CD4-positive, alpha-beta T cell (primary cell): ENCODE measurements around the gene A1BG. TPM values are rescaled to one million over a fixed set of nuclear protein-coding genes. Genes with fewer than 3 reads are reported as not detected.
"Not testable (repeated sequence)": the region's sequence is repeated elsewhere in the genome, so short reads cannot be mapped to it uniquely, and the experiment has no call there.

Experiments used
- ATAC-seq: fragments of 200-7000 bp; cut with Tn5 transposase; one replicate; pipeline ENCODE4 v1.10.0; 2022; ENCODE audit warnings: mild to moderate bottlenecking; ENCODE audit not compliant: poor library complexity
- CTCF ChIA-PET: fragments of 350-600 bp; sonication (Branson Sonifier 250); formaldehyde crosslinking; loops from one replicate; lab custom pipeline; 2021; ENCODE audit warnings: antibody characterized with exemption, inconsistent platforms; lab: Charles Lee
- POLR2A ChIA-PET: fragments of 350-600 bp; sonication (Branson Sonifier 250); formaldehyde crosslinking; loops from one replicate; lab custom pipeline; 2021; ENCODE audit warnings: antibody characterized with exemption, inconsistent platforms; lab: Charles Lee
- DNase-seq, 14 experiments: peaks; one replicate each; pipeline ENCODE4 v3.0.0-alpha.2; 2013 to 2020; ENCODE audit warnings: mixed read lengths in 2 of 14
- H3K27ac ChIP-seq, 2 donors: one replicate each; pipeline versions ENCODE4 v1.5.1 to v1.7.0; 2013; ENCODE audit warnings: low read length in 2 of 2, low read depth in 1 of 2, mild to moderate bottlenecking in 1 of 2
- H3K27me3 ChIP-seq, 2 experiments: 1 replicate in 1 of 2; 2 replicates in 1 of 2; pipeline versions ENCODE4 v1.6.1 to v1.7.0; 2013; ENCODE audit warnings: low read length in 2 of 2, control low read depth in 1 of 2, mild to moderate bottlenecking in 1 of 2, moderate library complexity in 1 of 2; ENCODE audit not compliant: insufficient read depth in 2 of 2, control insufficient read depth in 1 of 2
- H3K36me3 ChIP-seq: one replicate; pipeline ENCODE4 v1.6.1; 2013; ENCODE audit warnings: low read length, control low read depth; ENCODE audit not compliant: insufficient read depth
- H3K4me1 ChIP-seq: one replicate; pipeline ENCODE4 v1.6.1; 2013; ENCODE audit warnings: low read length, control low read depth; ENCODE audit not compliant: insufficient read depth
- H3K4me3 ChIP-seq: one replicate; pipeline ENCODE4 v1.5.1; 2013; ENCODE audit warnings: mild to moderate bottlenecking, low read length, moderate library complexity
- H3K9me3 ChIP-seq, 2 experiments: 1 replicate in 1 of 2; 2 replicates in 1 of 2; pipeline versions ENCODE4 v1.6.1 to v1.7.0; 2013; ENCODE audit warnings: low read length in 2 of 2, mild to moderate bottlenecking in 2 of 2, control low read depth in 1 of 2, moderate library complexity in 1 of 2; ENCODE audit not compliant: control insufficient read depth in 1 of 2, insufficient read depth in 1 of 2
- H3K27ac Mint-ChIP-seq: one replicate; pipeline ENCODE4 v1.8.0; 2020; ENCODE audit warnings: mixed read lengths
- H3K27me3 Mint-ChIP-seq: one replicate; pipeline ENCODE4 v1.8.0; 2021; ENCODE audit warnings: mixed read lengths
- H3K36me3 Mint-ChIP-seq: one replicate; pipeline ENCODE4 v1.8.0; 2021; ENCODE audit warnings: low read depth, mixed read lengths
- H3K4me1 Mint-ChIP-seq: one replicate; pipeline ENCODE4 v1.8.0; 2021; ENCODE audit warnings: low read depth, mixed read lengths
- H3K4me3 Mint-ChIP-seq: one replicate; pipeline ENCODE4 v1.8.0; 2020; ENCODE audit warnings: mild to moderate bottlenecking, mixed read lengths
- H3K9me3 Mint-ChIP-seq: one replicate; pipeline ENCODE4 v1.8.0; 2020; ENCODE audit warnings: mixed read lengths
- CTCF ChIP-seq: fragments of 200-600 bp; IDR thresholded peaks from one replicate; pipeline ENCODE4 v1.8.0; 2022; ENCODE audit warnings: antibody characterized with exemption, mild to moderate bottlenecking
- intact Hi-C, 2 experiments: fragments of 100-400 bp; cut with DNase I in 1 of 2; cut with micrococcal nuclease in 1 of 2; formaldehyde crosslinking; loops; one replicate each; pipeline versions ENCODE4 v1.15.1 to v1.9.0; 2023 to 2025; cut with DNase I, micrococcal nuclease
- total RNA-seq, 174 experiments: library from RNA in 2 of 174; stranded (reverse) in 2 of 174; gene quantifications; one replicate each; pipeline ENCODE4 v1.2.3 and lab custom pipeline; 2021 to 2026

The A1BG gene
- total RNA-seq, 2 experiments from 2014 or later = 7.6 to 8.4 TPM

DNA sequence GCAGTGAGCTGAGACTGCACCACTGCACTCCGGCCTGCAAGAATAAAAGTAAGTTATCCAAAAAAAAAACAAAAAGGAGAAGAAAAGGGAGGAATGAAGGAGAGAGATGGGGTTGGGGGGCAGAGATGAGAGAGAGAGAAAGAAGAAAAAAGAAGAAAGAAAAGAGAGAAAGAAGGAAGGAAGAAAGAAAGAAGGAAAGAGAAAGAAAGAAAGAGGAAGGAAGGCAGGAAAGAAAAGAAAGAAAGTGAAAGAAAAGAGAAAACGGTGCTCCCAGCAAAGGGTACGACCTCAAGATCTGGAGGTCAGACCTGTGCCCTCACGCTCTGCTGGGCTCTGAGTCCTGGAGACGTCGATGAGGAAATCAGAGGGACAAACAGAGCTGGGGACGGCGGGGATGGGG, 3.7 kb downstream of the A1BG start:
- POLR2A ChIA-PET = interaction anchor here (0.7 kb wide), 1 partner anchor 500 kb away, joined by 3 read pairs; the partner anchor contains the start of gene ZNF587
- H3K27me3 ChIP-seq = peaks cover 0 to 2% of the 10 kb centered on the region in 2 experiments
- CTCF ChIA-PET = no interaction called here
- peaks cover 15% of the 10 kb centered on the region for H3K27me3 Mint-ChIP-seq
- no peaks in the 10 kb centered on the region for H3K9me3 Mint-ChIP-seq
- H3K36me3 Mint-ChIP-seq = peaks cover 4% of the 10 kb centered on the region
- intact Hi-C loops = no loop called here
- H3K27ac ChIP-seq = no peak overlapping the region
- no peak overlapping the region for H3K27ac Mint-ChIP-seq
- DNase-seq (no peak), ATAC-seq (no peak)
- H3K4me1 ChIP-seq = peaks cover 21% of the 10 kb centered on the region
- no peak for TF ChIP-seq CTCF
- H3K36me3 ChIP-seq = no peaks in the 10 kb centered on the region
- peaks cover 0 to 13% of the 10 kb centered on the region in 2 experiments for H3K9me3 ChIP-seq
- peaks cover 22% of the 10 kb centered on the region for H3K4me1 Mint-ChIP-seq
- H3K4me3 Mint-ChIP-seq = no peak overlapping the region
- no peak overlapping the region for H3K4me3 ChIP-seq

GRCh38 chr19:58348080-58348479, 5.2 kb downstream of the A1BG start:
- H3K4me3 Mint-ChIP-seq = peak overlapping the region; percentile 86
- peak overlapping the region; percentile 63 for H3K4me3 ChIP-seq
- ChIA-PET CTCF (interaction anchor here (0.7 to 1.8 kb wide), 2 partner anchors 14 to 553 kb away, joined by 3 to 6 read pairs; partner anchors contain the start of gene ZNF497), POLR2A (interaction anchor here (0.6 to 3.0 kb wide), 10 partner anchors 8 to 196 kb away, joined by 3 to 22 read pairs (median 4); partner anchors contain the start of genes TRIM28, ZBTB45, ZNF274 and ZNF497)
- H3K9me3 Mint-ChIP-seq, intact Hi-C loops, H3K36me3 Mint-ChIP-seq, H3K27me3 ChIP-seq, H3K27ac ChIP-seq, ATAC-seq, H3K36me3 ChIP-seq, DNase-seq: not testable (repeated sequence)
- H3K27me3 Mint-ChIP-seq = peaks cover 15% of the 10 kb centered on the region
- H3K4me1 Mint-ChIP-seq = peaks cover 22% of the 10 kb centered on the region
- peak overlapping the region; percentile 84 for H3K27ac Mint-ChIP-seq
- peaks cover 21% of the 10 kb centered on the region for H3K4me1 ChIP-seq
- H3K9me3 ChIP-seq = peaks cover 0 to 21% of the 10 kb centered on the region in 2 experiments

GRCh38 chr19:58346961-58347929, 6.0 kb downstream of the A1BG start:
- peak; percentile 33 to 86 (median 62) for DNase-seq

More at GRCh38 chr19:58346961-58347929, 6.0 kb downstream of the A1BG start:
- CTCF ChIA-PET = interaction anchor here (0.9 to 1.8 kb wide), 2 partner anchors 10 to 15 kb away, joined by 3 to 6 read pairs; partner anchors contain the start of gene ZNF497
- peaks cover 7% of the 10 kb centered on the region for H3K36me3 Mint-ChIP-seq
- peaks cover 0 to 2% of the 10 kb centered on the region in 2 experiments for H3K27me3 ChIP-seq
- peaks cover 22% of the 10 kb centered on the region for H3K4me1 Mint-ChIP-seq
- peaks cover 15% of the 10 kb centered on the region for H3K27me3 Mint-ChIP-seq
- POLR2A ChIA-PET = interaction anchor here (0.8 to 3.0 kb wide), 10 partner anchors 9 to 197 kb away, joined by 3 to 22 read pairs (median 4); partner anchors contain the start of genes ERVK3-1, TRIM28, ZBTB45 and ZNF274
- peaks cover 0 to 21% of the 10 kb centered on the region in 2 experiments for H3K9me3 ChIP-seq
- H3K36me3 ChIP-seq = no peaks in the 10 kb centered on the region
- H3K4me3 Mint-ChIP-seq = peak overlapping the region; percentile 86
- peak overlapping the region; percentile 84 for H3K27ac Mint-ChIP-seq
- peak; percentile 89 for ATAC-seq
- peak overlapping the region; percentile 63 for H3K4me3 ChIP-seq
- peaks cover 21% of the 10 kb centered on the region for H3K4me1 ChIP-seq
- peak overlapping the region; percentile 47 to 59 for H3K27ac ChIP-seq
- intact Hi-C loops = no loop called here
- no peak for TF ChIP-seq CTCF
- no peaks in the 10 kb centered on the region for H3K9me3 Mint-ChIP-seq
